Stimulated activated CD8-positive, alpha-beta memory T cell treated with anti-CD3 and anti-CD28 coated beads, Interleukin-4, amount 100 ng/mL, for 4 hours (primary cell): ENCODE data around the gene CACNA1A.

ENCODE experiments used
- DNase-seq, 2 donors: peaks; one replicate each; pipeline ENCODE4 v3.0.0-alpha.2; 2020; ENCODE audit warnings: low read depth in 2 of 2, low spot score in 1 of 2

The CACNA1A gene

DNA sequence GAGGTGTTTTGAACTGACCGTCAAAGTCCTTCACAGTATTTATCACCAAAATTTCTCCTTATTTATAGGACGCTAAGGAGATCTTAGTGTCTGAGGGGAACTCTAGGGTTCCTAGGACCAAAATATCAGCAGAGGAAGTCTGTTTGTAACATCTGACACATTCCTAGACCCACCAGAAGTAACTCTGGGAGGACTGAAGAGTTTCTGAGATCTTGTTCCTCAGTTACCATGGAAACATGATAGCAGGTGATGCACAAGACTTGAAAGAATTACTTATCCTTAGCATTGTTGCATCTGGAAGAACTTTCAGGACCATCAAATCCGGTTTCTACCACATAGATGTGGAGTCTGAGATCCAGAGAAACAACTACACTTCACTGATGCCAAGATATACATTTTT lies 191.5 kb downstream of the CACNA1A start:
- no peak for DNase-seq

DNA sequence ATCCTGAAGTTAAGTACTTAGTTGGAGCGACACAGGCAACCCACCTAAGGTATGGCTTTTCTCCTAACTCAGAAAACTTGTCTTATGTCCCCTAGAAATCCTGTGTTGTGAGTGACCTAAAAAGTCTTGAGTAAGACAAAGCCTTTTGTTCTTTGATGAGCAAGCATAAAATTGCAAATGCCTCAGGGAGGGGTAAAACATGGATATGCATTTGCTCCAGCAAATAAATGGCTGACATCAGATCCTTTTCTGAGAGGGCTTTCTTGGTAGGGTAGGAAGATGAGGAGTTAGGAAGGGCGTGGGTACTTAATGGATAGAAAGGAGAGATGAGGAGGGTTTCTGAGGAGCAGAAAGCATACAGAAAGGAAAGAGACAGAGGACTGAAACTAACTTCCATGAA lies 192.4 kb downstream of the CACNA1A start:
- no peak for DNase-seq

DNA sequence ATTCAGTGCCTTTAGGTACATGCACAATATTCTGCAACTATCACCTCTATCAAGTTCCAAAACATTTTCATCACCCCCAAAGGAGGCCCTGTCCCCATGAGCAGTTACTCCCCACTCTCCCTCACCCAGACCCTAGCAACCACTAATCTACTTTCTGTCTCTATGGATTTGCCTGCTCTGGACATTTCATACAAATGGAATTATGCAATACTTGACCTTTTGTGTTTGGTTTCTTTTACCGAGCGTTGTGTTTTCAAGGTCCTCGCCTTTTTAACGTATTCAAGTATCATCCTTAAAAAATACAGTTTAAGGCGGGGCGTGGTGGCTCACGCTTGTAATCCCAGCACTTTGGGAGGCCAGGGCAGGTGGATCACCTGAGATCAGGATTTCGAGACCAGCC lies 196.4 kb downstream of the CACNA1A start:
- DNase-seq: no peak

DNA sequence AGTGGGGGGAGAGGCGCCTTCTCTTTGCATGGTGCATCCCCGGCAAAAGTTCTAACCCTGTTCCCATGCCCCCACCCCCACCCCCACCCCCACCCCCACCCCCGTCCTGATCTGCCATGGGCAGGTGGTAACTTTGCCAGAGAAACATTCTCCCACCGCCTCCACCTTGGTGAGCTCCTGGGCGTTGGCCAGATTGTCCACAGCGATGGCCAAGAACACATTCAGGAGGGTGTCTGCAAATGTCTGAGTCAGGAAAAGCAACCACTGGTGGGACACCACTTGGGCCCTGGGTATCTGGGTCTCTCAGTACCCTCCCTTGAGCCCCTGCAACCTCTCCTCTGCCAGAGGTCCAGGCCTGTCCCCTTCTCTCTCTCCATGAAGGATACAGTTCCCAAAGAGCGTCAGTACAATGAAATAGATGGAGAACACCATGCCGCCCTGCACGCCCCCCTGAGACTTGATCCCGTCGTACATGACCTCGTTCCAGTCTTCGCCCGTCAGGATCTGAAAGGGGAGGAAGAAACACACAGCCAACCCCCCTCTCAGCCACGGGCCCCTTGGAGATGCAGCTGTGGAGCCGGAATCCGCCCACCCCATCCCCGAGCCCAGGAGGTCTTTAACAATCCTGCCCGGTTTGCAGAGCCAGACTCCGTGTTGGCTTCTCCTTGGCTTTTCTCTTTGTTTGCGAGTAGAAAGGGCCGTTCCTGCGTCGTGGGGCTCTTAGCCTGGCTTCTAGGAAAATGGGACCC lies 202.7 kb downstream of the CACNA1A start:
- DNase-seq: no peak

DNA sequence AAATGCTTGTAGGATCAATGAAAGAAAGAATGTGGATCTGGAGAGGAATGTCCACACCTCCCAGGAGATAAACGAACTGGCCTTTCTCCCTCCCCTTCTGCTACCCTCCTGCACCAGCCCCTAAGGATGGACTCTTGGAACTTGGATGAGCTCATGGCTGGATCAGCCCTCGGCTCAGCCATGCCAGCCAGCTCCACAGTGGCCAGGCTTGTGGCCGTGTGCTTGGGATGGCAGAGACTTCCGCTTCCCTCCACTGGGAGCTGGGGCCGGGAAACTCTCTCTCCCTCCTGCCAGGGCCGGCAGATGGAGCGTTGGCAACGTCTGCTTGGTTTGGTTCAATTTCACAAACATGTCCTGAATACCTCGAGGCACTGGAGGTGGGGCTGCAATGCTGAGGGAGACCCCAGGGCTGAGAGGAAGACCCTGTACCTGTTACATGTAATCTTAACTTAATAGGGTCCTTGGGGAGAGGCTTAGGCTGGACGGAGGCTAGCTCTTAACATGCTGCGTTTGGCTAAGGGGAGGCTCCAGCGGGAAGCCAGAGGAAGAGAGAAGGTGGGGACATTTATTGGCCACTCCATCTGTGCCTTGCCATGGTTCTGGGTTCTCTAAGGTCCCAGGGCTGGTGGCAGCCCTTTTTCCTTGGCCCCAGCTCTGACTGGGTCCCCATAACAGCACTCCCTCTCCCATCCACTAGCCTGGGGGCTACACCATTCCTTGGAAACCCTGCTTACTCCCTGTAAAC lies 203.6 kb downstream of the CACNA1A start:
- no peak for DNase-seq

DNA sequence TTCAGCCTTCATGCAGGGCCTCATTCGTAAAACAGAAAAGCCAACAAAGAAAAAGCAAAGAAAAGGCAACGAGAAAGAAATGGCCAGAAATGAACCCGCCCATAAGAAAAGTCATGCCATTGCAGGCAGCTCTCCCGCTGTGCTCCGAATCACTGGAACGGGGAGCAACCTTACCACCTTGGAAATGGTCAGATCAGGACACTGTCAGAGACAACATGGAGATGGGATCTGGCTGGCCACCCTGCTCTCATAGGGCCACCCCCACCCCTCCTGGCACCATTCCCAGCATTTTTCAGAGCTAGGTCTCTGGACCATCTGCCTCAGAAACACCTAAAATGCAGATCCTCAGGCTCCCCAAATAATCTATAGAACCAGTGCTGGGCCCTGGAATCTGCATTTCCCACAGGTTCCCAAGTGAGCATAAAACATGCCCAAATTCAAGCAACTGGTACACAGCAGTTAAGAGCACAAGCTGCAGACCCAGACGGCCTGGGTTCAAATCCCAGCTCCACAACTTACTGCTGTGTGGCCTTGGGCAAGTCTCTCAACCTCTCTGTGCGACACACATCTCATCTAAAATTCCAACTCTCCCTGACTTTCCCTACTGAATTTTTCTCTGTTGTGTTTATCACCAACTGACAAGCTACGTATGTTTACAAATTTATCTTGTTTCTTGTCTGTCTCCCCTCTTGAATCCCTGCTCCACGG lies 204.5 kb downstream of the CACNA1A start:
- DNase-seq: no peak

DNA sequence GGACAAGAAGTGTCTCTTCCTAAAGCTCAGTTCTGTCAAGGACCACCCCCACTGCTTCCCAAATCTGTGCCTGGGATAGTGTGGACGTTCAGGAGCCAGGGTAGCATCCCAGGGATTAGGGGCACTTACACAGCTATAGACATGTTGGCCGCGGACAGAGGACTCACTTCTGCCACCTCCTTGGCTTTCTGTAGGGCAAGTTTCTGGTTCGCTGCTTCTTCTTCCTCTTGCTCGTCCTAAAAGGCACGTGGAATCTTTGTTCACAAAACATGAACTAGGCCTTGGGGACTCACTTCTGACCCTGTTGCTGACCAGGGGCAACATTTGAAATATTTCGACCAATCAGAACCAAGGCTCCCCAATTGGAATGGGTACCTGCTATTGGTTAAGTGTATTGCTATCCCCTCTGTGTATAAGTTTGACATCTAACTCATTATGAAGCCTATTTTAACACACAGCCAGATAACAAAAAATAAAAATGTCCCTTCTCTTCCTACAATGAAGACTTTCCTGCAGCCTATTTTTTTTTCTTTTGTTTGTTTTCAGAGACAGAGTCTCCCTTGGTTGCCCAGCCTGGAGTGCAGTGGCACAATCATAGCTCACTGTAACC lies 205.8 kb downstream of the CACNA1A start:
- DNase-seq: no peak

DNA sequence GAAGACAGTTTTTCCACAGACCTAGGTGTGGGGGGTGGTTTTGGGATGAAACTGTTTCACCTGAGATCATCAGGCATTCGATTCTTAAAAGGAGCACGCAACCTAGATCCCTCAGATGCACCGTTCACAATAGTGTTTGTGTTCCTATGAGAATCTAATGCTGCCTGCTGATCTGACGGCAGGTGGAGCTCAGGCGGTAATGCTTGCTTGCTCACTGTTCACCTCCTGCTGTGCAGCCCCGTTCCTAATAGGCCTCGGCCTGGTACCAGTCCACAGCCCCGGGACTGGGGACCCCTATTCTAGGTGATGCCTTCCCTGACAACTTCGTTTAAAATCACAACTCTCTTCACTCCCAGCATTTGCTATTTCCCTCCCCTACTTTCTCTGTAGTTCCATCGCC lies 206.4 kb downstream of the CACNA1A start:
- DNase-seq: no peak

DNA sequence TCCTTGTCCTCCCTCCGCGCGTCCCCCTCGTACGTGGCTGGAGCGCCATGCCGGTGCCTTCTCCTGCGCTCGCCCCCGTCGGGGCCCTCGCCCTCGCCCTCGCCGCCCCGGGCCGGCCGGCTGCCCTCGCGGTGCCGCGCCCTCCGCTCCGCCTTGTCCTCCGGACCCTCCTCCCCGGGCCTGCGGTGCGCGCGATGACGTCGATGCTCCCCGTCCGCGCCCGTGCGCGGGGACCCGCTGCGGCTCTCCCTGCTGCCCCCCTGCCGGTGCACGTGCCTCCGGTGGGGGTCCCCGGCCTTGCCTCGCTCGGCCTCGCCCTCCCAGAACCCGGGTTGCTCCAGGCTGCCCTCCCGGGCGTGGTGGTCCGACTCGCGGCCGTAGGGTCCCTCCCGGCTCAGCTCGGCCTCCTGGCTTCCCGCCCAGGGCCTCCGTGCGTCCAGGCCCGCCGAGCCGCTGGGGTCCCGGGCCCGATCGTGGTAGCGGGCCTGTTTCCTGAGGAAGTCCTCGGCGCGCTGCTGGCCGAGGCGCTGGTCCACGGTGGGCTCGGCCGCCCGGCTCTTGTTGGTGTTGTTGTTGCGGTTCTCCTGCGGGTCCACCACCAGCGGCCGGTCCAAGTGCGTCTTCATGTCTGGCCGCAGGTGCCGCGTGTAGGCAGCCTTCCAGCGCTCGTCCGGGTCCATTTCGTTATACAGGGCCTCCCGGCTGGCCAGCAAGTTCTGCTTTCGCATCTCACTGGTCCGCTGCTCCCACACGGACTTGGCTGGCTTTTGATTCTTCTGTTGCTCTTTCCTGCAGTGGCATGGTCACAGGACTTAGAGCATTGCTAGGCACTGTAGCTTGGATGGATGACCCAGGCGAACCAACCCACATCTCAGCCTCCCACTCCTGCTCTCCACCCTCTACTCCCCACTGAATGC lies 207.5 kb downstream of the CACNA1A start:
- DNase-seq: no peak

DNA sequence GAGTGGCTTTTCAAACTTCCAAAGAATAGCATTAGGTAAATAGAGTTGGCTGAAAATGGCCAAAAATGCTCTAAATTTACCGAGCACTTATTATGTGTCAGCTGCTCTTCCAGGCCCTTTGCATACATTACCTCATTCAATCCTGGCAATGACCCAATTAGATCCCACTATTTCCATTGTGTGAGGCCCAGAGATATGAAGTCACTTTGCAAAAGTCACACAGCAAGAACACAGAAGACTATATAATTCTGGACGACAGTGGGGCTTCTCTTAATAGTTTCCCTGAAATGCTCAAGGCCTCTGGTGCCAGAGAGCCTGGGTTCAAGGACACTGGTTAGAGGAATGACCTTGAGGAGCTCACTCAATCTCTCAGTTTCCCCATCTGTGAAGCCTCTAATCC lies 209.3 kb downstream of the CACNA1A start:
- DNase-seq: no peak

DNA sequence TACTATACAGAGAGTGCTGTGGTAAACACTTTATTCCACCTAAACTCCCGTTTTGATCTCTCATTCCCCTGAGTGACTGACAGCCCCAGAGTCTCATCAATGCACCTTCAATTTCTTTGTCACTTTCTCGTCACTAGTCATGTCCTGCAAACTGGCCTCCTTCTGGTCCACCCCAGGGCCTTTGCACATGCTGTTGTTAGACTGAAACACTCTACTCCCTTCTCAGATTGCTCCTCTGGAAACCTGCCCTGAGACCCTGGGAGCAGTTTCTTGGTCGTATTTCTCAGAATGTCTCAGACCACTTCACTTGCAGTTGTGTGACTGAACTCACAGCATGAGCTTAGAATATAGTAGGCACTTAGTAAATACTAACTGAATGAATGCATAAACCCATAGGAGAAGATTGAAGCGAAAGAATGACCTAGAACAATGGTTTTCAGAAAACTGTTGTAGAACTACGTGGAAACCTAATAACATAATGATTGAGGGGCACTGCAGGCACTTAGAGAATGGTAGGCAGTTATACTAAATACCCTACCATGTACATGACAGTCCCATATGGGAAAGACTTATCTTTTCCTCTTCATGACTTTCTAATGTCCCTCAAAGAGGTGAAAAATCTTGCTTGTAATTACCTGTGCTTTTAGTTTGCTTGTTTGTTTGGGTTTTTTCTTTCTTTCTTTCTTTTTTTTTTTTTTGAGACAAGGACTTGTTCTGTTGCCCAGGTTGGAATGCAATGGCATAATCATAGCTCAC lies 211.3 kb downstream of the CACNA1A start:
- DNase-seq: no peak

DNA sequence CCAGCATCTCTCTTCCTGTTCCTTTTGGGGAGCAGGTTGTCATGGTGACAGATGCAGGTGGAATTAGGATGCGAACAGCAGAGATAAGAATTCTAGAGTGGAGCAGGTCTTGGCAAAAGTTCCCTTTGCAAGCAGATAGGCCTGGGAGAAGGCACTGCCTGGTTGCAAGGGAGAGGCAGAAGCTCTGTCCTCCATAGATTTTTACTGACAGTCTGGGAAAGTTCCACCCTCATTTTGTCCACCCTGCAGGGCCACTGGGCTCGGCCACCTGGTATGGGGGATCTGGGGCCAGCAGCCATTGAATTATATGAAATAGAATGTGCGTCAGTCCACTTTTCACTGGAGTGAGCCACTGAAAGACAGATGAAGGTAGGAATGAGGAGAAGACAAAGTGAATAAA lies 214.4 kb downstream of the CACNA1A start:
- no peak for DNase-seq

DNA sequence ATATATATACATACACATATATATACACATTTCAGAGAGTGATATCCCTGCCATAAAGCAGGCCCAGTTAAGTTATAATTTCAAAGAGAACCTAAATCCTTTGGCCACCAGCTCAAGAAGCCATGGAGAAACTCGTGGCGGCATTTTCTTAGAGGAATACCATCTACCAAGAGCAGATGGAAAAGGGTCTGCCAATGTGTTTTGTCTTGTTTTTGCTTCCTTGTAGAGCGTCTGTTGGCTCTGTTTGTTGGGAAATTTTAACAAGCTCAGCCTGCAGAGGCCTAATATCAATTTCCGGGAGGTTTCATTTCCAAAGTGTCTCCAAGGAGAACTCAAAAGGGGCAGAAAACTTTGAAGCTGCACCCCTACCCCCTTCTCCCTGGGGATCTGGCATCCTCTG lies 215.5 kb downstream of the CACNA1A start:
- DNase-seq: no peak

DNA sequence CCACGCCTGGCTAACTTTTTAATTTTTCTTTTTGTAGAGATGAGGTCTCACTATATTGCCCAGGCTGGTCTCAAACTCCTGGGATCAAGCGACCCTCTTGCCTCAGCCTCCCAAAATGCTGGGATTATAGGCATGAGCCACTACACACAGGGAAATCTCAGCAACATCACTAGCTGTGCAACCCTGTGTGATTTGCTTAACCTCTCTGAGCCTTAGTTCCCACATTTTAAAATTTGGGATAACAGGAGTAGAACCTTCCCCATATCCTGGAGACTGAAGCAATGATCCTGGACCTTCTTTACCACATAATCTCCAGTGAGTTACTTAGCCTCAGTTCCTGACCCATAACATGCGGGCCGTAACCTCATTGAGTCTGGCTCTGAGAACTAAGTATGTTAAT lies 217.0 kb downstream of the CACNA1A start:
- no peak for DNase-seq

DNA sequence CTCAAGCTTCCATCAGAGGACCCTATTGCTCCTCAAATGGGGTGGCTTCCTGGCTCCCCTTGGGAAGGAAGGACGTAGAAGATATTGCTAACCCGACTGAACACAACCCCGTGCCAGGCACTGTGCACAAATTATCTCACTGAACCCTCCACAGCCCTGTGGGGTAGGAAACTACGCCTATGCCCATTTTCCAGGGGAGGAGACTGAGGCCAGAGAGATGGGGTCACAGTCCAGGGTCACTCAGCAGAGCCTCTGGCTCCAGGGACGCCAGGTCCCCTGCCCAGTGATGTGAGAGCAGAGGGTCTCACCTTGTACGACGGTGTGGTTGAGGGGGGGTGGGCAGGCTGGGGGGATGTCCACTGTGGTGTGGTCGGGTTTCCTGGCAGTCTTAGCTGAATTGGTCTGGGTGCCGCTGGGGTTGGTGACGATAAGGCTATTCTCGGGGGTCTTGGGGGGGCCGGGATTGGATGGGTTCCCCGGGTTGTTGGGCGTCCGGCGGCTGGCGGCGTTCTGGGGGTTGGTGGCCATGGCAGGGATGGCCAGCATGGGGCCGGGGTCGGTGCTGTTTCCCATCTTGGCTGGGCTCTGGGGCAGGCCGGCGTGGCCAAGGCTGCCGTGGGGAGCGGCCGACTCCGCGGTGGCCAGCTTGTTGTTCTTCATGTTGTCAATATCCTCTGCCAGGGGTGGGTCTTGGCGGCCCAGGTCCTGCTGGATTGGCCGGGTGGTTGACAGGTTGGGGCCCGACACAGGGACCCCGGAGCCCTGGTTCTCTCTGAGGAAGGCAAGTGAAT lies 219.9 kb downstream of the CACNA1A start:
- no peak for DNase-seq

DNA sequence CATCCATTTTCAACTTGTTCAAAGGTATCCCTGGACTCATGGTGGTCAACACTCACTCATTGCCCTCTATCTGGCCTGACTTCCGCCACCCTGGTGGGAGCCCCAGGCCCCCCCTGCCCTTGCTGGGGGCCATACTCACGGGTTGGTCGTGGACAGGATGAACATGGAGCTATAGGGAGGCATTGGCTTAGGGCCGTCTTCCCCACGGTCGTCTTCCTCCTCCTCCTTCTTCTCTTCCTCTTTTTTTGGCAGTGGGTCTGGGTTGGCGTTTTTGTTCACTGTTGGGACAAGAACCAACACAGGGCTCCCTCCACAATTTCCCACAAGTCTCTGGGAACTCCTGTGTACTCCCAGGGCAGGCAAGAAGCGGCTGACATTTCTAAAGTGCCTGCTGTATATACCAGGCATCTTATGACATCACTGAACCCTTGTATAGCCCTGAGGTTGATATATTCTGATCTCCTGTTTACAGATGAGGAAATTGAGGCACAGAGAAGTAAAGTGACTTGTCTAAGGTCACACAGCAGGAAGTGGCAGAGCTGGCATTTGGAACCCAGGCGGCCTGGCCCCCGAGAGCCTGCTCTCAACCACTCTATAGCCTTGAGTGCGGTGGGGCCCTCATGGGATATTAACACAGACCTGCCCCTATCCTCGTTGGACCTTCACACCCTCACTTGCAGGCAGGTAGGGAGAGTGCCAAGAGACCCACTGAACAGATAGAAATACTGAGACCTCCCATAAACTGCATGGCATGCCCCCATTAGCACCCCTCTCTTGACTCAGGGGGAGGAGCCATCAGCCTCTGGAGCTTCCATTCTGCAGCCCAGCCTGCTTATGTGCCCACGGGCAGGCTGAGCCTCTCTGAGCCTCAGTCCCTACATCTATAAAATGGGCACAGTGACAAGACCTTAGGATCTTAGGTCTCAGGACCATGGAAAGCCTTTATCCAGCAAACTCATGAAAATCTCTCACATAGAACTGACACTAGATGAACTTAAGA lies 221.1 kb downstream of the CACNA1A start:
- no peak for DNase-seq

DNA sequence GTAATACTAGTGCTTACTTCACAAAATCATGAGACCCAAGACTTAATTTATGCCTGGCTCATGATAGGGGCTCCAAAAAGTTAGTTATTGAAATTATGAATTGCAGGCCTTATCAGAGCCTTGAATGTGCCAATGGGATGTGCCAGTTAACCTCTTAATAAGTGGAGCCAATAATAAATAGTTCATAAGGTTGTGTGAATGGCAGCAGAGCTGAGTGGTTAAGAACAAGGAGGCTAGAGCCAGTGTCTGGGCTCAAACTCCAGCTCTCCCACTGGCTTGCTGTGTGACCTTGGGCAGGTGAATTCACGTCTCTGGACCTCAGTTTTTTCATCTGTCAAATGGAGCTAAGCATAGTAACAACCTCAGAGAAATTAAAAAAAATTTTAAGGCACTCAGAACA lies 222.4 kb downstream of the CACNA1A start:
- DNase-seq: no peak

DNA sequence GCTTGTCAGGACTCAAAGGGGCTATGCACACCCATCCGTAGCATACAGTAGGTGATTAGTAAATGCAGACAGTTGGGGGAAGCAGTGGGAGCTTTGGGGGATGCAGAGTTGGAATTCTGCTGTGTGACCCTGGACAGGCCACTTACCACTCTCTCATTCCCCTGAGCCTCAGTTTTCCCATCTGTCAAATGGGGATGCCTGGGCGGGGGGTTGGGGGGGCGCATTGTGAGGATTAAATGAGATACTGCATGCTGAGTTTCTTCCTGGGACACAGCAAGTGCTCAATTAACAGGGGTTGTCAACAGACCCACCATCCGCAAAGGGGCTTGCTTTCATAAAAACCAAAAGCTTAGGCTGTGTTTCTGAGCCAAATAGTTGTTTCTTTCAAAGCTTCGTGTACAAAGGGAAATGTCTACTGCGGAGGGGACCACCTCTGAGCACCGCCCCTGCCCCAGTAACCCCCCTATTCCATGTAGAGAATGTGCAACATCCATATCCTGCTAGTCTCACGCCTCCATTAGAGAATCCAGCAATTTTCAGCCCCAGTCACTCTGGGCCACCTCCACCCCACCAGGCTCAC lies 223.7 kb downstream of the CACNA1A start:
- no peak for DNase-seq
